ENCODE measurements around the gene HEXIM1.

HEXIM1 gene, protein sequence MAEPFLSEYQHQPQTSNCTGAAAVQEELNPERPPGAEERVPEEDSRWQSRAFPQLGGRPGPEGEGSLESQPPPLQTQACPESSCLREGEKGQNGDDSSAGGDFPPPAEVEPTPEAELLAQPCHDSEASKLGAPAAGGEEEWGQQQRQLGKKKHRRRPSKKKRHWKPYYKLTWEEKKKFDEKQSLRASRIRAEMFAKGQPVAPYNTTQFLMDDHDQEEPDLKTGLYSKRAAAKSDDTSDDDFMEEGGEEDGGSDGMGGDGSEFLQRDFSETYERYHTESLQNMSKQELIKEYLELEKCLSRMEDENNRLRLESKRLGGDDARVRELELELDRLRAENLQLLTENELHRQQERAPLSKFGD

DNA sequence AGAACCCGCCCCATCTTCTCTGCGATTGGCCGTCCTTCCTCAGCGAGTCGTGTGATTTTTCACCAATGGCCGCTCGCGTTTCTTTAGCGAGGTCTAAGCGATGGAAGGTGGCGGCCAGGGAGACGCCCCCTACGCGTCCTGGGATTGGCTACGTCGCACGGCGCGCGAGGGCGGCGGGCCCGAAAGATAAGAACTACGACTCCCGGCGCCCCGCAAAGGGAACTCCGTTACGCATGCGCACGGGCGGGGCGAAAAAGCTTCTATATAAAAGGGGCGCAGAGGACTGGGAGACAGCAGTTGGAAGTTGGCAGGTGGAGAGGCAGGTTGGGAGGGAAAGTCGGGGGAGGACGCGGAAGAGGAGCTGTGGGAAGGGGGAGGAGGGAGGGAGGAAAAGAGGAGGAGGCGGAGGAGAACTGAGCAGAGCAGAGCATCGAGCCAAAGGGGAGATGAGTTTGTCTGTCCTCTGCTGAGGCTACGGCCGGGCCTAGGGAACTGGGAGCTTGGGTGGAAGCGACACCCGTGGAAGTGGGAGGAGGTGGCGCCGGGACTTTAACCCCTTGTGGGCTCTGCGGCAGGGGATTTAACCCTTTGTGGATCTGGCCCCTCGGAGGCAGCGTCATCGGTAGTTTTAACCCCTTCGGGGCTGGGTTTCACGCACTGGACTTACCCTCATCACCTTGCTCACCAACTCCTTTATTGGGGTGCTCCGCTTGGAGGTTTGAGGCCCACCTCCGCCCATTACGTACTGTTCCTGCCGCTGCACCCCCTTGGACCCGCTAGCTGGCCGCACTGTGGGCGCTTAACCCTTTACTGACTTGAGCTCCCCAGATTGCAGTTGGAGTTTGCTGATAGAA, at the start of gene HEXIM1:
TSS of gene HEXIM1 (plus strand) at position 293 of the 854 bp plus-strand sequence. CDS start 716 bp downstream, outside the sequence.
- DNase-seq (ENCODE audit: low spot score) = peak; percentile 99

DNA sequence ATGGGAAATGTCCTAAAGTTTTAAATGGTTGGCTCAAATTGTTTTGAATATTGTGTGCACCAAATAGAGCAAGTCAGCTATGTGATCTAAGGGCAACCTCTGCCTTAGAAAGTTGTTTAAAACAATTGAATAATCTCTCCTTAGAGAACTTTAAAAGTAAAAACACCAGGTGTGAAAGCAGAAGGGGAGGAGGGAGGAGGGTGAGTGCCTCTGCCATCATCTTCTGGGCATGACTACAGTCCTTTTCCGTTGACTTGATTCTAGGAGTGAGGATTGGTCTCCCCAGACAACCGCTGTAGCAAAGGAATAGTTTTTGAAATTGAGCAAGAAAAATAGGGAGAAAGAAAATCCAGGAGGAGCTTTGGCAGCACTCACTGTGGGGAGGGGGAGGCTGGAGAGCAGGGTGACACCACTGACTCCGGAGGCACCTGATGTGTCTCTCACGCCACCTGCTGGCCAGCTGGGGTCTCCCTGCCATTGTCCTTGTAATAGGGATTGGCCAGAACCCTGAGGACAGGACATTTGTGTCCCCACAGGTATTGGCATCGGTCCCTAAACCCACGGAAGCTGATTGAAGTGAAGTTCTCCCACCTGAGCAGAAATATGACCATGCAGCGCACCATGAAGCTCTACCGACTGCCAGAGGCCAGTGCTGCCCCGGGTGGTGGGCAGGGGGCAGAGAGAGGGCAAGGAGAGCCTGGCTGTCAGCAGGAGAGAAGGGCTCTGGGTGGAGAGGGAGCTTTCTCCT, 49.2 kb upstream of the HEXIM1 start:
- DNase-seq (ENCODE audit: low spot score) = peak; percentile 66

DNA sequence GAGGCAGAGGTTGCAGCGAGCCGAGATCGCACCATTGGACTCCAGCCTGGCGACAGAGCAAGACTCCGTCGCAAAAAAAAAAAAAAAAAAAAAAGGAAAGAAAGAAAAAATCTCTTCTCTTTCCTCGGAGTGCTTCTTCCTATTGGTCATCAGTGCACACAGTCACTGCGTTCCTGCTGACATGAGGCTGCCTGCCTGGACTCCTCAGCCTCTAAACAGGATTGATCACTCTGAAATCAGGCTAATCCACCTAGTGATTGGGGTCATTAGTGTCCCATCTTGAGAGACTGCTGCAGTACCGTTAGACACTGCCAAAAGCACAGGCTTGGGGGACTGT, 46.8 kb upstream of the HEXIM1 start:
- no peak for DNase-seq (ENCODE audit: low spot score)

DNA sequence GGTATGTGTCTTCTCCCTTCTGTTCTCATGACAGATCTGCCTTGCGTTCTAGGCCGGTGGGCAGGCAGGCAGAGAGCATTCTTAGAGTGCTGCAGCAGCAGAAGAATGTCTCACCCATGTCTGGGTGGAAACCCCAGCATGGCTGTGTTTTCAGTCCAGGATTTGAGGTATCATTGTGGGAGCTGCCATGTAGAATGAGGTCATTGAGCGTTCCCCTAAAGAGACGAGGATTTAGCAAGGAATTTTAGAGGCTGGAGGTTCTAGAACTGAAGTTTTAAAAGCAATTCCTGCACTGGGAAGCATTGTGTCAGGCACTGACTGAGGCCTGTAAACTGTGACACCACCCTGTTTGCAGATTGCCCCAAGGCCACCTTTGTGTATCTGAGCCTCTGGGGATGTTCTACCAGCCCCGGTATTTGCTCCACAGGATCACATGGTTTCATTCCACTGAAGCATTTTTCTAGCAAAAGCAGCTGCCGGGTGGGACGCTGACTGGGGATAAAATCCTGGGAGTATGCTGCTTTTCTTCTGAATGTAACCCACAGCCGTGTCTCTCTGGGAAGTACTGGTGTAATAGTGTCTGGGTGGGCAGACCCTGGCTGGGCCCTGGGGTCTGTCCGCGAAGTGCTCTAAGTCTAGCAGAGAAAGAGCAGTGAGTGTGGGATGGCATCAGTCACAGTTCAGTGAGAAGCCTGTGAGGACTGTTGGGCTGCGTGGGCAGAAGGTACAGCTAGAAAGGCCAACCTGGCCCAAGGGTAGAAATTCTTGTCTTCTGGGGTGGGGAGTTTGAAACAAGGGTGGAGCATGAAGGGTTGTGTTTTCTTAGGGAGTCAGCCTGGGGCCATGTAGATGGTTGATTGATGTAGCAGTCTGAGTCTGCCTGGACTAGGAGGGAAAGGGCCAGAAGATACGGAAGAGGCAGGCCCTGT, 46.1 kb upstream of the HEXIM1 start:
- no peak for DNase-seq (ENCODE audit: low spot score)

DNA sequence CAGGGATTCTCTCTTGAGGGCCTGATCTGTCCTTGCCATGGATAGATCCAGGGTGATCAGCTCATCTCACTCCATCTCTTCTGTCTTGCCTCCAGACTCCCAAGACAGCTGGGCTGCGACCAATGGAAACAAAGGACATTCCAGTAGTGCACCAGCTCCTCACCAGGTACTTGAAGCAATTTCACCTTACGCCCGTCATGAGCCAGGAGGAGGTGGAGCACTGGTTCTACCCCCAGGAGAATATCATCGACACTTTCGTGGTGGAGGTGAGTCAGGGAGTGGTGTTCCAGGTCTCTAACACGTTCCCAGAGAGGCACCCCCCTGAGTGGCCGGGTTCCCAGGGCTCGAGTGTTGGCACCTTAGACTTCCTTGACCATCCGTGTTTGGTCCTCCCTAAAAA, 45.4 kb upstream of the HEXIM1 start:
- no peak for DNase-seq (ENCODE audit: low spot score)

DNA sequence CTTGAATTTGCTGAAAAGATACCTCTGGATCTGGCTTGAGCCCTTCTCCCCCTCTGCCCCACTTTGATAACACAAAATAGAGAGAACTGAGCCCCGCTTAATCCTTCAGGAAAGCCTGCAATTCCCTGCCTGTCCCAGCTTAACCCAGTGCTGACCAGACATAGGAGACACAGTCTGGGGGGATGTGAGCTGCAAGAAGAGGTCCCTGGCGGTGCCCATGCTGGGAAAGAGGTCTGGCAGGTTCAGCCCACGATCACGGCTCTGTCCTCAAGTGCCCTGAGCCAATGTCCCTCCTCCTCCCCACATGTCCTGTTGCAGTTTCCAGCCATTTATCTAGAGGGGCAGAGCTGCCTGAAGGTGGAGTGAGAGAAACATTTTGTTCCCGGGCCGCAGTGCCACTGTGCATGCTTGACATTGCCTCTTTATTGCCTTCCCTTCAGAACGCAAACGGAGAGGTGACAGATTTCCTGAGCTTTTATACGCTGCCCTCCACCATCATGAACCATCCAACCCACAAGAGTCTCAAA, 44.9 kb upstream of the HEXIM1 start:
- DNase-seq (ENCODE audit: low spot score) = no peak

DNA sequence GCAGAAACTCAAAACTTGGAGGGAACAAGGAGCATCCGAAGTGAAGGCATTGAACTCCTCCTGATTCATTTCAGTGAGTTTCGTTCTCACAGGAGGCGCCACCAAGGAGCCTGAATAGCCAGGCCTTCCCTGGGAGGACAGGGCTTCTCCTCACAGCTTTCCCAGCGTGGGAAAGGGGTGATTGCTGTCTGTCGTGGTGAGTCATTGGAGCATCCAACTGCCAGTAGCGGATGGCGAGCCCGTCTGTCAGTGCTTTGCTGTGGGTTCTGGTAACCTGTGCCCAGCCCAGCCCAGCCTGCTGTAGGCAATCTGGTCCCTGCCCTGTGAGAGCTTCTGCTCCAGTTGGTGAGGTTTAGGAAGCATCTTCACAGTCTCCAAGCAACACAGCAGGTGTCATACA, 44.2 kb upstream of the HEXIM1 start:
- no peak for DNase-seq (ENCODE audit: low spot score)

DNA sequence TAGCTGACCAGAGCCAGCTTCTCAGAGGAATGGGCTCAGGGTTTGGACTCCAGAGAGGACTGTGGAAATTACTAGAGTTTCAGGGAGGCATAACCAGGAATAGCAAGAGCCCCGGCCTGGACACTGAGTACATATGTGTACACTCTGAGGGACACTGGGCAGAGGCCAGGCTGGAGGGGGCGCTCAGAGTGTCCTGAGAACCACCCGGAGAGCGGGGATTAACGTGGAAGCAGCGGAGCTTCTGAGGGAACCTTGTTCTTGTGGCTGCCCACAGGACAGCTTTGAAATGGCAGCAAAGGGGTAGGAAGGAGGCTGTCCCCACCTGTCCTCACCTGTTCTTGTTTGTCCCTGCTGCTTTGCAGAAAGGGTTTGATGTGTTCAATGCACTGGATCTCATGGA, 43.8 kb upstream of the HEXIM1 start:
- DNase-seq (ENCODE audit: low spot score) = no peak

DNA sequence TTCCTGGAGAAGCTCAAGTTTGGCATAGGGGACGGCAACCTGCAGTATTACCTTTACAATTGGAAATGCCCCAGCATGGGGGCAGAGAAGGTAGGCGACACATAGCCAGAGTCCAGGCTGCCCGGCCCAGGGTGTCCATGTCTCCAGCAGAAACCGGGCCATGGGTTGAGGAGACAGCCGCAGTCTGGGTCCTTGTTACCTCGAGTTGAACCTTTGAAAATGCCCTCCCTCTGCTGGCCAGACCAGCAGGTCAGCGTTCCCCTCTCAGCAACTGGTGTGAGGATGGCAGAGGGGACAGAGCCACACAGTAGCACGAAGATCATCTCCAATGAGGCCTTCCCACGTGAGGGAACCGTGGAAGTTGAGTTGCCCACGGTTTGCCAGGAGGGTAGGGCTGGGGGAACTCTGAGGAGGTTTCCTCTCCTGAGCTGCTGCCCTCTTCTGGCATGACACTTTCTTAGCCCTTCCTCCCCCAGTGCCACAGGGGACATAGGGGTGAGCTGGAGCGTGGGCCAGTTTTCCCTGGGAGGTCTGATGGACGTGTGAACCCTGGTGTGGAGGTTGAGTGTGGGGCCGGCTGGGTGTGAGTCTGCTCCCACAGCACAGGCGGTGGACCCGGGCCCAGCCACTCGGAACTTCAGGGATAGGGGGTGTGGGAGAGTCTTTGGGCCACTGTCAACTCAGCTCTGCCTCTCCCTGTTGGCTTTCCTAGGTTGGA, 43.2 kb upstream of the HEXIM1 start:
- DNase-seq (ENCODE audit: low spot score) = no peak

DNA sequence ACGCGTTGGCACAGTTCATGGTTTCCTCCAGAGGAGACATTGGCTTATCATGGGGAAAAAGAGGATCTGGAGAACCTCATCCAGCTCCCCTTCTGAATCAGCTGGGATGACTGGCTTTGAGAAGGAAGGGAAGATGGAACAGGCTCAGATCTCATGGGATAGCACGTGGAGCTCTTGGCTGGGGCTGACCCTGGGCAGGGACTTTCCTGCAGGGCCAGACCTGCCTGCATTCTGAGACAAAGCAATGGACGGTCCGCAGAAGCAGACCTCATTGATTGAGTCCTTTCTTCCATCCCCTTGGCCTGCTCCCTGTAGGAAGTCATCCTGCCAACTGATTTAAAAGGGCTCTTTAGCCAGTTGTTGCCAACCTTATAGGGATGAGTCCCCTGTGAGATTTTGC, 42.2 kb upstream of the HEXIM1 start:
- no peak for DNase-seq (ENCODE audit: low spot score)

DNA sequence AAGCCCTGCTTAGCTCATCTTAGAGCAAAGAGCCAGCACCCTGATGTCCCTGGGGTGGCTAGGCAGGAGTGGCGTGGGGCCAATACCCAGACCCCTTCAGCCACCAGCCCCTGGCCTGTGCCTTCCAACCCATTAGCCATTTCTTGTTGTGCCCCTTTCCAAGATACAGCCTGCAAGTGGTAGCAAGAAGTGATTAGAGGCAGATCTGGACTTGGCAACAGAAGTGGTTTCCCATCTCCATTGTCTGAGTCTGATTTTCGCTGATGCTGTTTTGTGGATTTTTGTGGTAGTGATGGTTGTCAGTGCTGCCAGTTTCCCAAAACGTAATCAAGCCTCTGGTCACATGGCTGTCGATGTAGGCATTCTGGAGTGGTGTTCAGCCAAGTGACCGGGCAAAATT, 41.7 kb upstream of the HEXIM1 start:
- DNase-seq (ENCODE audit: low spot score) = no peak

DNA sequence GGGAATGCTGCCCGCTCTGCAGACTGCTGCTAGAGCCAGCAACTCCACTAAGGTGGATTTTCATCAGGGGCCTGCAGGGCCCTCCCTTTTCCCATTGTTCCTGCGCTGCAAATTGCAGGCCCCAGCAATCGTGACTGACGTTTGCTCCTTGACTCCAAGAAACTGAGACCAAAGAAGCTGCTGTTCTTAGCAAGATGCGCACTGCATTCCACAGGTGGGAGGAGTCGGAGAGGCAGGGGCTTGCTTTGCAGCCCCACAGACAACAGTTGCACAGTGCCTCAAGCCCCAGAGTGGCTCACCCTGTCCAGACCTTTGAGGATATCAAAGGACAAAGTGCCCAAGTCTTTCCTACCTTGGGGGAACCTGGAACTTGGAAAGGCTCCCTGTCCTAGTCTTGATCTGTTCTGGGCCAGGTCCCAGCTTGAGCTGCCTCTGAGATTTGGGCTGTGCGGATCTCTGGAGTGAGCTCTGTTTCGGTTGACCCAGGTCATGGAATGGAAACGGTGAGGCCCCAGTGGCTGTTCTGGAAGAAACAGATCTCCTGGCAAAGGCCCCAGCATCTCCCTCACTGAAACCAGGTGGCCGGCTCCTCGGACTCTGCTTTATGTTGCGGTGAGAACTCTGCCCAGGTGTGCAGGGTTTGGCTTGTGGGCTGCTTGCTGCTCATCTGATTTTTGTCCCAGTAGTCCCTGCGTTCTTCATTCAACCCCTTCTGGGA, 40.8 kb upstream of the HEXIM1 start:
- DNase-seq (ENCODE audit: low spot score) = no peak

DNA sequence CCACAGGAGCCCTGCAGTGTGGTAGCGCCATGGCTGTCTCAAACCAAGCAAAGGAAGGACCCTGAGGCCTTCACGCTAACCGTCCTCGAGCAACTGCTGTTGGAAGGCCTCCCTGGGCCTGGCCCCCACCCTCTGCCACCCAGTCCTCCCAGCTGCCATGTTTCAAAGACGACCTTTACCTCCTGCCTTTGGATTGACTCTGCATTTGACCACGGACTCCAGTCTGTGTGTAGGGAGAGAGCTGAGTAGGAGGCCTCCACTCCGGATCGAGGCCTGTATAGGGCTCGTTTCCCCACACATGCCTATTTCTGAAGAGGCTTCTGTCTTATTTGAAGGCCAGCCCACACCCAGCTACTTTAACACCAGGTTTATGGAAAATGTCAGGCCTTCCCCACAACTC, 40.2 kb upstream of the HEXIM1 start:
- no peak for DNase-seq (ENCODE audit: low spot score)

DNA sequence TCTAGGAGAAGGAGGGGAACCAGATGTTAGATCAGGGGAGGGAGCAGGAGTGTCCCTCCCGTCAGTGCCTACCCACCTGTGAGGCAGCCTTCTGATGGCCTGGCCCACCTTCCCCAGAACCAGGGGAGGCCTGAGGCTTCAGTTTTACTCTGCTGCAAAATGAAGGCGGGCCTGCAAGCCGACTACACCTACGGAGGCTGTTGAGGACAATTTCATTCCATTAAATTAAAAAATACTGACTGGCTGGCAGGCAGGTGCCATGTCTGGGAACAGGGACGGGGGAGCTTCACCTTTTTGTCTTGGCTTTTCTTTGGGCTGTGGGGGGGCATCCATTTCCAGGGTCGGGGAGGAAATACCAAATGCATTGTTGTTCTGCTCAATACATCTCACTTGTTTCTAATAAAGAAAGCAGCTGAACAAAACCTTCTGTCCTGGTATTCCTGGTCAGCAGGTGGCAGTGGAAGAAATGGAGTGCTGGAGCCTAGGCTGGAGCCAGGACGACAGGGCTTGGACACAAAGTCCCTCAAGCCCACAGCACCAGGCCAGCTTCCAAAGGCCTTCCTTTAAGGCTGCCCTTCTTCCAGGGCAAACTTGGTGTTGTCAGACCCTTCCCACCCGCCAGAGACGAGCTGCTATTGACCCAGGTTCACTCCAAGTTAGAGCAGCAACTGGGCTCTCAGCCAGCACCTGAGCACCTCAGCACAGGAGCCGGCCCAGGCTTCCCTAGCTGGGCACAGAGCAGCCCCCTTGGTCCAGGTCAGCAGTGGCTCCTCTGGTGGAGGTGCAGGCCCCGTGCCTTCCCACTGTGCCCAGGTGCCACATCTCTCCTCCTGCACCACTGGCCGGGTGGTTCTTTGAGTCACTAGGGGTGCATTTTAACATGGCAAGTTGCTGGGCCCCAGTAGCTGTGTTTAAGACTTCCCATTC, 39.4 kb upstream of the HEXIM1 start:
- no peak for DNase-seq (ENCODE audit: low spot score)

DNA sequence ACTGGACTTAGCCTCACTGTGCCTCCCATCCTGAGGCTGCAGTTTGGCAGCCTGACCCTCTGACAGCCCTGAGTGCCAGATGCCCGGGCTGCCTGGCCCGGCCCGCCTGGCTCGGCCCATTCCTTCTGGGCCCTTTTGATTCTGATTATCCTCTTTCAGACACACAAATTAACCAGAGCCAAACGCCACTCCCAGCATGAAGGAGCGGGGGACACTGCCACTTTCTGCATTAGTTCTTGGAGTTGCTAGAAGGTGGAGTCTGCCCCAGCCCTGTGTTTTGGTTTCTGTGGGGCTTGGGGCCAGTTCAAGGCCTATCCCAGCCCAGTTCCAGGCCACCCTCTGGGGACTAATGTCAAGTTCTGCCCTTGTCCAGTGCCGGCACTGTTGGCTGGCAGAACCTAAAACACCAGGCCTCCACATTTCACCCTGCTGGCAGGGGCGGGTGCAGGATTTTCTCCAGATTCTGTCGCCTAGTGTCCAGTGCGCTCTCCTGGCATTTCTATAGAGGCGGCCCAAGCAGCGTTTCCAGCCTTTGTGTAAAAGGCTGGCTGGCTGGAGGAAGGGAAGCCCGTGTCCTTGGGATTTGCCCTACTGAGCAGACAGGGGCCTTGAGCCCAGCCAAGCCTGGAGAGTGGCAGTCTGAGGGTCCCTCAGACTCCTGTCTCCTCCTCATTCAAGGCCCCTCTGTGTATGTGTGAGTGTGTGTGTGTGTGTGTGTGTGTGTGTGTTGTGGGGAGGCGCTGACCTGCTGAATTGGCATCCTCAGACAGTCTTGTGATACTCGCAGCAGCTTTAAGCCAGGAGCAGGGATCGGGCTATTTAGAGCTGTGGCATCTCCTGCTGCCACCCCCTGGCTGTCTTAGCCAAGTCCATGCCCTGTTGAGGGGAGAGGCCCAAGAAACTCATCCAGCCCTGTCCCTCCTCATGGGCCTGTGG, 37.3 kb upstream of the HEXIM1 start:
- no peak for DNase-seq (ENCODE audit: low spot score)

DNA sequence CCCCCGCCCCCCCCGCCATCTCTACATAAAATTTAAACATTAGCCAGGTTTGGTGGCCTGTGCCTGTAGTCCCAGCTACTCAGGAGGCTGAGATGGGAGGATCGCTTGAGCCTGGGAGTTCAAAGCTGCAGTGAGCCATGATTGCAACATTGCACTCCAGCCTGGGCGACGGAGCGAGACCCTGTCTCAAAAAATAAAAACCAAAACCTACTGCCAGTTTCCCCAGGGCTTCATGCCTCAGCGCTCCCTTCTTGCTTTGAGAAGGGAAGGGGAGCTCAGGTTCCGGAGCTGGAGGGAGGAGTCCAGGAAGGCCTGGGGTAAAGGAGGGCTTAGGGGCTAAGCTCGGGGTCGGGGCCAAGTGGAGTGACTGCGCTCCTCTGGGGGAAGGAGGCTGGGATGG, 36.4 kb upstream of the HEXIM1 start:
- no peak for DNase-seq (ENCODE audit: low spot score)

DNA sequence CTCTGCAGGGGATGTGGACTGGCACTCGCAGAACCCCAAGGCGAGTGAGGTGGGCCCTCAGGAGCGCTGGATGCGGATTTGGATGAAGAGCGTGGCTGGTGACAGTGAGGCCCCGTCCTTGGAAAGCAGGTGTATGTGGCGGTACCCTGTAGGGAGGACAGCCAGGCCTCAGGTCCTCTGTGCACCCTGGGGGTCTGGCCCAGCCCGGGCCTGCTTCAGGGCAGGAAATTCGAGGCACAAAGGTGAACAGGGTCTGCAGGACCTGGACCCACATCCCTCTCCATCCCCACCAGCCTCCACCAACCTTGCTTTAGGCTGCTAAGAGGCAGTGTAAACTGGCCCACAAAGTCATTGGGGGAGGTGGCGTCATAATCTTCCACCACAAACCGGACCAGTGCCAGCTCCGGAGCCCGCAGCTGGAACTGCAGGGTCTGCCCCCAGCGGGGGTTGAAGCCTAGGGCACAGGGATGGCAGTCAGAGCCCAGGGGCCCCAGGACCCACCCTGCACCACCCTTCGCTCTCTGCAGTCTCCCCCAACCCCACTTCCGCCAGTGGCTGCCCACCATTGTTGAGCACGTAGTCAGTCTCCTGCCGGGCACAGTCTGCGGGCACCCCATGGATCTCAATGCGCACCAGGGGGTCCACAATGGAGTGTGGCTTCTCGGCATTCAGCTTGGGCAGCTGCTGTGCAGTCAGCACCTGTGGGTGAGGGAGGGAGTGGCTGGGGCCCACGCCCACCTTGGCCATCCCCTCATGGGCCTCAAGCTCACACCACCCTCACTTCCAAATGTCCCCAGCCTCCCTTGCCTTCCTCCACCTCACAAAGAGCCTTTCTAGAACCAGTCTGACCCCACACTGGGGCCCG, 35.5 kb upstream of the HEXIM1 start:
- no peak for DNase-seq (ENCODE audit: low spot score)

All from RKO (cell line).